Measurements from ENCODE around the gene ARMC9.
"Not testable (repeated sequence)": the region's sequence is repeated elsewhere in the genome, so short reads cannot be mapped to it uniquely, and the experiment has no call there.

The ARMC9 gene

GRCh38 chr2:231388725-231389346 lies 190.4 kb downstream of the ARMC9 start:
- DNase-seq: no peak

- DNase-seq: no peak
Measured at GRCh38 chr2:231390667-231391066, 192.2 kb downstream of the ARMC9 start.

GRCh38 chr2:231391981-231392380 lies 193.6 kb downstream of the ARMC9 start:
- no peak for DNase-seq

- DNase-seq: no peak
Measured at GRCh38 chr2:231392431-231393148, 194.2 kb downstream of the ARMC9 start.

- no peak for DNase-seq
Measured at GRCh38 chr2:231393149-231394131, 195.0 kb downstream of the ARMC9 start.

- DNase-seq: no peak
Measured at GRCh38 chr2:231394211-231395141, 196.0 kb downstream of the ARMC9 start.

GRCh38 chr2:231395188-231396057 lies 197.0 kb downstream of the ARMC9 start, which contains the start of gene B3GNT7:
Gene B3GNT7 (plus strand): TSS chr2:231395710. CDS start chr2:231395804, 94 bp downstream.
- no peak for DNase-seq

GRCh38 chr2:231396058-231396821 lies 197.8 kb downstream of the ARMC9 start:
- no peak for DNase-seq

- no peak for DNase-seq
Measured at GRCh38 chr2:231397011-231397927, 198.8 kb downstream of the ARMC9 start.

GRCh38 chr2:231397928-231398294 lies 199.5 kb downstream of the ARMC9 start:
- no peak for DNase-seq

GRCh38 chr2:231398585-231398984 lies 200.2 kb downstream of the ARMC9 start:
- DNase-seq: no peak

- no peak for DNase-seq
Measured at GRCh38 chr2:231399046-231399852, 200.8 kb downstream of the ARMC9 start.

GRCh38 chr2:231399853-231400680 lies 201.6 kb downstream of the ARMC9 start:
- DNase-seq: no peak

- DNase-seq: not testable (repeated sequence)
Measured at GRCh38 chr2:231400681-231401080, 202.2 kb downstream of the ARMC9 start.

- DNase-seq: not testable (repeated sequence)
Measured at GRCh38 chr2:231401101-231401500, 202.7 kb downstream of the ARMC9 start.

GRCh38 chr2:231403421-231404182 lies 205.2 kb downstream of the ARMC9 start:
- not testable (repeated sequence) for DNase-seq

- not testable (repeated sequence) for DNase-seq
Measured at GRCh38 chr2:231404183-231404578, 205.8 kb downstream of the ARMC9 start.
